PC-9 (cell line): ENCODE measurements around the gene VAMP3.

ENCODE experiments used
- CTCF ChIP-seq: fragments of 200-600 bp; sonication (generic); conservative IDR thresholded peaks from 2 replicates; pipeline ENCODE4 v1.6.1; 2017; ENCODE audit warnings: mixed run types, antibody characterized with exemption, mild to moderate bottlenecking, moderate library complexity
- EZH2 ChIP-seq: fragments of 200-600 bp; sonication (generic); IDR thresholded peaks from 2 replicates; pipeline ENCODE4 v1.8.0; 2017; ENCODE audit warnings: antibody characterized with exemption, low read depth

- peak; percentile 78 for TF ChIP-seq CTCF
- no peak for TF ChIP-seq EZH2
These were observed 18.3 kb upstream of the VAMP3 start for GRCh38 chr1:7752512-7753417.
